ENCODE results near the gene WDFY4.

The WDFY4 gene

DNA sequence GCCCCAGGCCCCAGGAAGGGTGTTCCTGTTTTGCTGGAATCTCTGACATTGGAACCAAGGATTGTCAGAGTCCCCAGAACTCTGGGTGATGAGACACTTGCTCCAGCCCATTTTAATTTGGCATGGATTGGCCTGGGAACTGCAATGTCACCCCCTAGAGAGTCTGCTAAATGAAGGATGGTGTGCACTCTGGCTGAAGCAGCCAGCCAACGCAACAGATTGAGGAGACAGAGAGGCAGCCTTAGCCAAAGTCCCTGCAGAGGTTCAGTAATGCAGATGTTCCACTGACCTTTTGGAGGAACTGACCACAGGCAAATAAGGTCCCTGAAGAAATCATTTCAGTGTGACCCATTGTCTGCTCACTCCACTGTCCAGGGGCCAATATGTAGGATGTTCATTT lies 241.6 kb downstream of the WDFY4 start:
- no peak for FAIRE-seq

DNA sequence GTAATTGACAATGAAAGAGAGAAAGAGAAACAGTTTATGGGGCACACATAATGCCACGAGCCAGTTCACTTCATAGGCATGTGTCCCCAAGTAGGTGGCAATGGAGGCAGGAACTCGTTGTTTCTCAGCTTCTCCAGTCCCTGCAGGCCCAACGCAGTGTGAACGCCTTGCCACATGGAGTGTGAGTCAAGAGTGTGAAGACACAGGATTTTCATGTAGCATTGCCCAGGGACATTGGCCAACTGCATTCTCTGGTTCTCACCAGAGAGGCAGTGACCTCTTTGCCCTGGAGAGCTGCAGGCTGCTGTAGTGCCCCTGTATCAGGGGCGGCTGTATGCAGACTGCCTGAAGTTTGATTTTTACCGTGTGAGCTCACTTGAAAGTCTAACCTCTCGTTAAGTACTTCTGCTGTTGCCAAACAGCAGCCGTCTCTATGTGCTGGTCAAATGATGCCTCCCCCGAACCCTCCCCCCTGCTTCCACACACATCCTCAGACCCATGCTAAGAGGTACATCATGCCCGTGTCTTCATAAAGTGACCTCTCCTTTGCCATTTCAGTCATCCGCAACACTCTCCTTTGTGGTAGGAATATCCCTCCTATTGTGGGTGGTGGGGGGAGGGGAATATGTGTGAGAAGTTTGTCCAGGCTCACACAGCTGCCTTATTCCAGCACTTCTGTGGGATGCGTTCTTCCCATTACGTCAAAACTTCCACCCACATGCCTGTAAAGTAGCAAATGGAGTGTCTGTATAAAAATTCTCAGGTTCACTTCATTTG lies 242.3 kb downstream of the WDFY4 start:
- FAIRE-seq, result no peak

DNA sequence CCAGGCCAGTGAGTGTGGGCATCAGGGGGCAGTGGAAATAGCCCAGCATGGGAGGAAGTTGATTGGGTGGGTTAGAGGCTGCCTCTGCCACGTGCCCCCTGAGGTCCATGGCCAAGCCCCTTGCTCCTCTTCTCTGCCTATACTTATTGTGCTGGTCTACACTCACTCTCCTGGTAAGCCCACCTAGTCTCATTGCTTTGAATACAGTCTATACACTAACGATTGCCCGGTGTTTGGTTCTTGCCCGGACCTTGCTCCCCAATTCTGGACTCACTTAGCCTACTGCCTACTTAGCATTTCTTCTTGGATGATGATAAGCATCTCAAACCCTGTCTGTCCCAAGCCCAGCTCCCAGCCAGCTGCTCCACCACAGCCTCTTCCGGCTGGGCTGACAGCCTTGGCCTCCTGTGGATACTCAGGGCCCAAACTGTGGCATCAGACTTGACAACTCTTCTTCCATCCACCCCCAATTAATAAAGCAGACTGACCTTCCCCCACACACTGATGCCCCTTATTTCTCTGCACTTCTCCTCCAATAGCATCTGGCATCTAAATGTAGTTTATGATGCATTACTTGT lies 244.8 kb downstream of the WDFY4 start:
- FAIRE-seq, result no peak

DNA sequence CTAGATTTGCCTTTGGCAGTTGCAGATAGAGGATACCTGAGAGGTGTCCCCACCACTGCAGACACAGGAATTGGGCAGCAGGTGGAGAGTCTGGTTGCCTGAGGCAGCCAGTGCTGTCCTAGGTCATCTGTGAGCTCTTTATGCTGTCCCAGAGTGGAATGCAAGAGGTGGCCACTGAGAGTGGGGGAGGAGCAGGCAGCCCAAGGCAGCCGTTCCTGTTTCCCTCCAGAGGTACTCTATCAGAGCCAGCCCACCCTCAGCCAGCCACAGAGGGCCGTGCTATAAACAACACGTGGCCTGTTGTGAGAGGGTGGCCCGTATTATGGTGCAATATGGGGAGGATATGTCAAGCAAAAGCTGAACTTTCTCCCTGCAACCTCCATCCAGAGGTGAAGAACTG lies 246.5 kb downstream of the WDFY4 start:
- no peak for FAIRE-seq

DNA sequence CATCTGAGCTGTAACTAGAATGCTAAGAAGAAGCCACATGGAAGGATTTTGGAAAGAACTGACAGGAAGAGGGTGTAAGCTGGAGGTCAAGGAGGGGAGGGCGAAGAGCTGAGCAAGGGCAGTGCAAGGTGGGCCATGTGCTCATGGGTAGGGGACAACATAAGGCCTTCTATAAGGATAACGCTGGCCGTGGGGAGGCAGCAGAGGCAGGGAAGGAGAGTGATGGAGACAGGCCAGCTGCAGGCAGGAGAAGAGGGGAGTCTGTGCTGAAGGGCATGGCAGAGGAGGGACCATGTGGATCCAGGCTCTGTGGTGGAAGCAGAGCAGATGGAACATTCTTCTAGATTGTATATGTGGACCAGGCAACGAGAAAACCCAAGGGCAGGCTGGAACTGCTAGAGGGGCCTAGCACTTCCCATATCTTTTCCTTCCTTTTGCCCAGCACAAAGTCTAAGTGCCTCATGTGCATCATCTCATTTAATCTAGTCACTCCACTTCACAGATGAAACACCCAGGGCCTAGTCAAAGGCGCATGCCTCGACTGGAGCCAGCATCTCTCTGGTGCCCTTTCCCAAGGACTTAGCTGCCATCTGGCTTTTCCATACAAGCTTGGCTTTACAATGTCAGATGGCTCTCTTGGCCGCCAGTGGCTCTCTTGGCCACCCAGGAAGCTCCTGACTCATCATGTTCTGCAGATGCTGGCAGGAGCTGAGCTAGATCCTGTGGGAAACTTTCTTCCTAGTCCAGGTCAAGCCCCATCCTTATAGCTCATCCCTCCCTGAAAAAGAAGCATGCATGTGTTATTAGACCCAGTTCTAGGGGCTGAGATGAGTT lies 248.4 kb downstream of the WDFY4 start:
- FAIRE-seq, result no peak

DNA sequence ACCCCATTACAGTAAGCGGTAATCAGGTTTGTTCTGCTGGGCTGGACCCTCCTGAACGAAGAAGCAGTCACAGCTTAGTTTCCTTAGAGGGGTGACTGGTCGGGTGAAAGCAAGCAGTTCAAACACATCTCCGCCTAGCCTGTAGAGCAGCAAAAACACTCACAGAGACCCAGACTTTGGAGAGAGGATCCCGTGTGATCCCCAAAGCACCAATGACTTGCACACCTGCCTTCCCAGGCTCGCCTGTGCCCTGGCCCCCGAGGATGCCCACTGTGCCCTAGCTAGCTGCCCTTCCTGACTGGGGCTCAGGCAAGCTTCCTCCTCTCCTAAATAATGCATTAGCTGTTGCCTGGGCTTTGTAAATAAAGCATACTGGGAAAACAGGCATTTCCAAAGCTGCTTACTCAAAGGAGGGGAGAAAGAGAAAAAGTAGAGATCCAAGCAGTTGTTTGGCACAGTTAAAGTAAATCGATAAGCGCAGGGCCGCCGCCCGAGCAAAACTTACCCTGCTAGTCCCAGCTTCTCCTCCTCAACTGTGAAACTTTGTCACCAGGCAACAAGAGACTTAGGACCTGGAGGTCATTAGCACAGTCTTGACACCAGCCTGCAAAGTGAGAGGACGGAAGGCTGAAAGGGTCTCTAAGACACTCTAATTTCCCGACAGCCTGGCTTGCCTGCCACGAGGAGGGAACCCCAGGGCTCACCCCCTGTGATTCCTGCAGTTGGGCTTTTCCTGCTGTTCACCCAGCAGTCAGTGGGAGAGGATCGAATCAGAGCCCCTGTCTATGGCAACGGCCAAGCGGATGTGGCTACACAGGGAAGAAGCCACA lies 250.2 kb downstream of the WDFY4 start:
- FAIRE-seq, result no peak

DNA sequence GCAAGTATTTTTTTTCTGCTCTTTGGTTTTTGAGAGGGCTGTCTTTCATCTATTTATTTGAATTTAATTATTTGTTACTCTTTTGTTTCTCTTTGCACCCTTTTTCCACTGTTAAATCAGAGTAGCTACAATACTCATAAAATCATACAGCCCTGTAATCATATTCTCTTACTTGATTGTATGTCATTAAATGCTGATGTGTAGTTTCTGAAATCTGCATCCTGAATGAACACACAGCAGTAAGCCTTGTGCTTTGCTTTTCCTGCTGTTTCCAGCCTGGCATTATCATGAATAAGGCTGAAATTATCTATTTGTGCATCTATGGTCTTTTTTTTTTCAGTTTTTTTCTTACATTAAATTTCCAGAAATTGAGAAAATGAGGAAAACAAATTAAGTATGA lies 250.9 kb downstream of the WDFY4 start:
- FAIRE-seq, result no peak

DNA sequence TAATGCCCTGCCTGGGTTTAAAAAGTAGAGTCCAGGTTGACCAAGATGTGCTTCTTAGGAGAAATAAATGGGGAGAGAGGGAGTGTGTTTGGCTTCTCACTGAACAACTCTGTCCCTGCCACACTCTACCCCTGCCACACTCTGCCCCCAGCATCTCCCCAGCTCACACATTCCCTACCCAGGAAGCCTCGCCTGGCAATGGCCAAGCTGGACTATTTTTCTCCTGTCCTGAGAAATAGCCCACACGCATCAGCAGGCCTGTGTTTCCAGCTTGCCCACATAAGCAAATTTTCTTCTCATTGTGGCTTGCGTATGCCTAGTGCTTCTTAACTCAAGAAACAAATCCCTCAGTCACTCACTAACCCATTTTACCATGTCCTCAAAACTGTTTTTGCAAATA lies 253.1 kb downstream of the WDFY4 start:
- FAIRE-seq, result no peak

DNA sequence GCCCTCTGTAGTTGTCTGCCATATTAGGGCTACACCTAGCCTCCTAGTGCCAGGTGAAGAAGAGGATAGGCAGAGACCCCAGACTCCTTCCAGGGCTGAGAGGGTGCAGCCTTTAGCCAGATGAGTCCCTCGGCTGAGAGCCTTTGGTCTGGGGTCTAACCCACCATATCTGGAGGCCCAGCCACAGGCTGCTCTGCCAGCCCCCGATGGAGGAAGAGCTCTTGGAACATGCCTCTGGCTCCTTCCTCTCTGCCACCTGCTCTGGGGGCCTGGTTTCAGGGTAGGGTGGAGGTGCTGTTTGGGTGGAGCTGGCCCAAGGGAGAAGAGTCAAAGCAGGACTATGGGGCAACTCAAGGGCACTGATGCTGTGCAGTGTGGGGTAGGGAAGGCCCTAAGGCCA lies 253.6 kb downstream of the WDFY4 start:
- FAIRE-seq, result no peak

DNA sequence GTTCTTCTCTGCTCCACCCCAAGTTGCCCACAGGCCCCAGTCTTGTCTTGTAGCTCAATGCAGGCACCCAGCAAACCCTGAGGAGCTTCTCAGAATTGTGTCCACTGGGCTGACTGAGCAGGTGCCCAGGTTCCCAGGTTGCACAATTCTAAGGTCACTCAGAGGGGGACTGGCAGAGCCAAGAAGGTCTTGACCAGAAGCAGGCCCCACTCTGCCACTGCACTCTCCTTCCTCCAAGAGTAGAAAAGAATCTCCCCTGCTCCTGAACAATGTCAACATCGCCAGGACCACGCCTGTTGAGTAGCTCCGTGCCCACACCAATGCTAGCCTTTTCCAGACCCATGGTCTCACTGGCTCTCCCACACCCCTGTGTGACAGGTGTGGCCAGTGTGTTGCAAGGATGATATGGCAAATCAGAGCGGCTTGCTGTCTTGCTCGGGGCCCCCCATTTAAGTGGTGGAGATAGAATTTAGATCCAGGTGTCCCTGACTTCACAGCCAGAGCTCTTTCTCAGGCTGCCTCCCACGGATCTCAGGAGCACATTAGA lies 254.4 kb downstream of the WDFY4 start:
- FAIRE-seq, result no peak

DNA sequence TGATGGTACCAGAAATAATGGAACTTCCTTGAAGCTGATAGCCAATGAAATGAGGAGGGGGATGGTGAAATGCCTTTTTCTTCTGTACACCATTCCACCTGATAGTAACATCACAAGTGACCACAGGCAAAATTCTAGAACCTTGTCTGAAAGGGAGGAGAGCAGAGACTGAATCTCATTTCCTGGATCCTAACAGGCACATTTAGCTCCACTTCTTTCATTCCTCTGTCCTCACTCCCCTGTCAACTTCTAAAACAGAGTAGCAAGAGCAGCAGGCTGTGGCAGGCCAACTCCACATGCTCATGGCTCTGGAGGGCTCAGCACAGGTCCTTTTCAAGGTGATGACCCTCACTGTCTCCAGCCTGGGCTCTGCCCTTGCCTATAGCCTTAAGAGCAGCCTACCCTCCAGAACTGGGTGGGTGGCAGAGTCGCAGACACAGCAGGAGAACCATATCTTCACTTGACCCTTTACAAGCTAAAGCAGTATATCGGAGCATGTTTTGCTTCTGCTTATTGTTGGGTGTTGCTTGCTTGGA lies 255.2 kb downstream of the WDFY4 start, which contains the start of gene LRRC18:
TSS of gene LRRC18 (minus strand) at position 51 of the 536 bp plus-strand sequence. CDS start 25,685 bp downstream, outside the sequence.
- no peak for FAIRE-seq

DNA sequence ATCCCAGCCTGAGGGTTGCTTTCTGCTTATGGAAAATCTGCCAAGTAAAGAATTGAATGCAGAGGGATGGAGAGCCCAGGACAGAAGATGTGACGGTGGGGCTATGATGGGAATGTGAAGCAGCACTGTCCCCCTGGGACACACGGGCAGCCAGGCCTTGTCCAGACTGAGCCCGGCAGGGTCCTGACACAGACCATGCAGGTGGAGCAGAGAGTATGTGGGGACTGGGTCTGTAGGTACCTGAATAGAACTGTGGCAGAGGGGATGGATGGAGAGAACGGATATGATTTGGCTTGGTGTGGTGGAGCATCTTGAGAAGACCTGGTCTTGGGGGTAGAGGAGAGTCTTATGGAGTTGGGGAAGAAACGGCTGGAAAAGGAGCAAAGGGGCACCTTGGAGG lies 255.7 kb downstream of the WDFY4 start:
- no peak for FAIRE-seq

DNA sequence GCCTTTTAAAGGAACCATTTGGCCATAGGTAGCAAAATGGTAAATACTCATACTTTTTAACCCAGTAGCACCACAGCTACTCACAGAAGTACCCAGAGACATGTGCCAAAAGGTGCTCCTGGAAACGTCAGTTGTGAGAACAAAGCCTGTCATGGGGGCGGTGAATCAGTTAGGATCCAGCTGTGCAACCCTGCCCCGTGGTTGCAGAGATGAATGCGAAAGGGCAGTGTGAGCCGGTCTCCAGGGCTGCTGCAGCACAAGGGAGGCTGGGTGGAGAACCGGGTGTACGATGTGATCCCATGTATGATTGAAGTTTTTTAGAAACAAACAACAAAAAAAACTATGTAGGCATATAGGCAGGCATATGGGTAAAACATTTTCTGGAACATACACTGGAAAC lies 256.3 kb downstream of the WDFY4 start:
- FAIRE-seq, result no peak

DNA sequence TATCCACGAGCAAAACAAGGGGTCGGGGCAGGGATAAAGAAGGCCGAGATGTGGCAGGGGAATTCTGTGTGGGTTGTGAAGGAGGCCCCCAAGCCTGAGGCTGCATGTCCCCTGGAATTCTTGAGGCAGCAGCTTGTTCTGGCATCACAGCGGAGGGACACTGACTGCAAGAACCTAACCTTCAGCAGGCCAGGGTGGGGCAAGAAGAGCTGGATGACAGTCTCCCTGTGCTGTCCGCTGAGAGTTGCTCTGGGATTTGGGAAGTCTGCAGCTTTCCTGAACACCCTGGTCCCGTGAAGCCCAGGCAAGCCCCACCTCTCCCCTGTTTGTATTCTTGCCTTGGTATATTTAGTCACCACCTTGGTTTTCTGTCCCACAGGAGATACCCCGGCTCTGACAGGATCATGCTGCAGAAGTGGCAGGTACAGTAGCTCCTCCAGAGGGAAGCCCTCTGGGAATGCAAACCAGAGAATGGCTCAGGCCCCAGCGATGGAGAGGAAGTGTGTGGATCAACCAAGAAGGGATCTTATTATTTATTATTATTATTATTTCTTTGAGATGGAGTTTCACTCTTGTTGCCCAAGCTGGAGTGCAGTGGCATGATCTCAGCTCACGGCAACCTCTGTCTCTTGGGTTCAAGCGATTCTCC lies 256.9 kb downstream of the WDFY4 start:
- FAIRE-seq, result no peak

DNA sequence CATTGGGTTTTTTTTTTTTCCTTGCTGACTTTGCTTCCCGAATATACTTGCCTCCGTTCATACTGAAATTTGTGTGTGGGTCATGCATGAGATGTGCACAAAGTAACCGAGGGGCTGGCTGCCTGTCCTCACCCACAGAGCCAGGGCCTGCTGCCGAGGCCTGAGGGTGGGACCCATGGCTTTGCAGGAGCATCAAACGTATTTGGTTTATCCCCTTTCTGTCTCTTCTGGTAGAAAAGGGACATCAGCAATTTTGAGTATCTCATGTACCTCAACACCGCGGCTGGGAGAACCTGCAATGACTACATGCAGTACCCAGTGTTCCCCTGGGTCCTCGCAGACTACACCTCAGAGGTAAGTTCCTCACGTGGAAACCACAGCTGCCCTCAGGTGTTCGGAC lies 258.4 kb downstream of the WDFY4 start:
- FAIRE-seq, result no peak

DNA sequence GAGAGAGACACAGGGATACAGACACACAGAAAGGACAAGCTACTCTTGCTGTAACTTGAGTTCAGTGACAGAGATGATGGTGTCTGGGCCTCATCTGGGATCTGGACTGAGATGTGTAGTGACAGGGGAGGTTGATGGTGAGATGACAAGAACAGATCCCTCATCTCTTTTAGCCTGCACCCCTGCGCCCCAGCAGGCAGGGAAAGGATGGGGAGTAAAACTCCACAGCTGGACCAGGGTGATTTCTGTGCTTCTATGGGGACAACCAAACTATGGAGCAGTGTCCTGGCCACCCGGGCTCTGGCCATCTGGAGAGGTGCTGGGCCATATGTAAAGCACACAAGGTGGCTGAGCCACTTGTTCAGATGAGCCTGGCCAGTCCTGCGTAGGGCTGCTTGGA lies 259.5 kb downstream of the WDFY4 start:
- FAIRE-seq, result no peak

DNA sequence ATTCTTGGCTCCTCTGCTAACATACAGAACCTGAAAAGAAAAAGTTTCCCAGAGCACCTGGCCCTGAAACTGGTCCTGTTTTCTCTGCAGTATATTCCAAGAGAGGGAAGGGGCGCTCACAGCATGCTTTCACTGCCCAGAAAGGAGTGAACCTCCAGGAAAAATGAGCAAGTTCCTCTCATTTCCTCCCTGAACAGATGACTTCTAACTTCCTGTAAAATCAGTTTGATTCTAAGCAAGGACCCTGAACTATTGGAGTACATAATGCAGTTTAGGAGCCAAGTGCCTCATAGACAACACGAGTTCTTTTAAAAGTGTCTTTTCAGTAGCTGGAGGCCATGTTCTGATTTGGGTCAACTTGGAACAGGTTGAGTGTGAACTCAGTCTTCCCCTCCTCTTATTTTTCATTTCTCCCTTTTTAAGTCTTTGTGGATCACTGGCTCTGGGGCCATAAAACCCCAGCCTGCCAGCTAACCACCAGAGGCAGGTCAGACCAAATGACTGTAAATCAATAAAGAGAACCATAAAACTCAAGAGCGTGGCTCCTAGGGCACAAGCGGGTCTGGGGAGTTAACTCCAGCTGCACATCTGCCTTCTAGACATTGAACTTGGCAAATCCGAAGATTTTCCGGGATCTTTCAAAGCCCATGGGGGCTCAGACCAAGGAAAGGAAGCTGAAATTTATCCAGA lies 260.9 kb downstream of the WDFY4 start:
- FAIRE-seq, result no peak

DNA sequence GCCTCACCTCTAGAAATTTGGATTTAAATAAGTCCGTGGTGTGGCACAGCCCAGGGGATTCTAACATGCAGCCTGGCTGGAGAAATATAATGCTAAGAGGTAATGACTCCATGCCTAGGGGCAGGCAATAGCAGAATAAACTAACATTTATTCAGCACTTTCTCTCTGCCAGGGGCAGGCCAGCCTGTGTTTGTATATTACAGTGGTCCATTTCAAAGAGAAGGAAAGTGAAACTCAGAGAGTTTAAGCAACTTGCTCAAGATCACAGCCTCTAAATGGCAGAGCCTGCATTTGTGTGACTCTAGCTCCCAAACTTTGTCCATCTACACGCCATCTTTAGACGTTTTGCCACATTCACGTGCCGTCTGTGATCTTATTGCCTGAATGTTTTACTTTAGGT lies 261.7 kb downstream of the WDFY4 start:
- no peak for FAIRE-seq

DNA sequence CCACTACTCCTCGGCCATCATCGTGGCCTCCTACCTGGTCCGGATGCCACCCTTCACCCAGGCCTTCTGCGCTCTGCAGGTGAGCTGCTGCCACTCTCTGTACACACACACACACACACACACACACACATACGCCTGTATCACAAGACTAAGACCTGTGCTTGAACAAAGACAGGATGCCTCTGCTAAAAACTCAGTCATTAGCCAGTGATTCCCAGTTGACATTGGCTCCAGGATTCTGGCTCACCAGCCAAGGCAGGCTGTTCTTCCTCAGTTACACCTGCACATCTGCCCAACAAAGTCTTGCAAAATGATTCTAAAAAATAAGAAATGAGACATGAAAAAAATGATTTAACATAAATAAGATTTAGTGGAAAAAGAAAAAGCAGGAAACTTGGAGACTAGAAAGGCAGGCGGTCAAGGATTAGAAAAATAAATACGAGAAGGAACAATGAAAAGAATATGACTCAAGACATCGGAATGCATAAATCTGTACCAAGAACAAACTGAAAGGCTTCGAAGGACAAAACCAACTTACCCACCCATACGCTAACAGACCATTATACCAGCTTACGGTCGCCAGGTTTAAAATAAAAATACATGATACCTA lies 262.3 kb downstream of the WDFY4 start:
- no peak for FAIRE-seq

DNA sequence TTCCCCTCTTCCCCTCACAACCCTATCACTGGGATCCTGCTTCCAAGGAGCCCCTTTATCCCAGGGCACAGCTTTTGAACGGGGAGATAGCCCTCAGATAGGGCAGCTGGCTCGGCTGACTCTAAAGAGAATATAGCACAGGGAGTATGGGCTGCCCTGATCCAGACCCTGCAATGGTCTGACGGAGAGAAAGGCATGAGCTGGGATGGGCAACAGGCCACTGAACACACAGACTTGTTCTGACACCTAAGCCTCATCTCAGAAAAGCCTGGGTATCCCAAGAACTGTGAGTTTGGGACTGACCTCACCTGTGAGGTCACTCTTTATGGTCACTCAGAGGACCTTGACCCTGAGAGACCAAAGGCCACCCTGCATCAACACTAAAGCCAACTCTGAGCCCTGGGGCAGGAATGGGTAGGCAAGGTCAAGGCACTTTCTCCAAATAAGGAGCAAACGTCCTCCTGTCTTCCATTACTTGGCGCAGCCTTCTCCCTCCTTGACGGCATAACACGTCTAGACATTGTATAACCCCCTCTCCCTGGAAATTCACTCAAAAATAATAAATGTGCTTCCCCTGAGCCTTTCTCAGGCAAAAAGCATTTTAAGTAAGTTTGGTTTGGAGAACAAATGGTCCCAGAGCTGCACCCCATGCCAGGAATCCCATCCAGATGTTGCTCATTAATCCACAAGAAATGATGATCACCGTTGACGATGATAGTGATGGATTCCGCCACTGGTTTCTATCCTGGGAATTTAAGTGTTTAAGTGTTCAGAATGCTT lies 263.2 kb downstream of the WDFY4 start:
- FAIRE-seq, result no peak
